SK-N-SH (cell line): ENCODE data around the gene SRCIN1.

Experiments
- CTCF ChIP-seq: fragments of 200-600 bp; sonication (generic); IDR thresholded peaks from 2 replicates; pipeline ENCODE4 v1.6.1; 2017; ENCODE audit warnings: antibody characterized with exemption, mild to moderate bottlenecking, moderate library complexity
- EP300 ChIP-seq, 2 experiments: IDR thresholded peaks; 2 replicates each; pipeline versions ENCODE4 v1.4.0 to v1.6.1; 2012; ENCODE audit warnings: borderline replicate concordance in 1 of 2, low read depth in 1 of 2, low read length in 1 of 2
- EZH2phosphoT487 ChIP-seq: fragments of 200-600 bp; sonication (generic); IDR thresholded peaks from 2 replicates; pipeline ENCODE4 v1.6.1; 2017; ENCODE audit warnings: low read depth, mixed run types, mild to moderate bottlenecking, antibody characterized with exemption, moderate library complexity, borderline replicate concordance
- GATA2 ChIP-seq: sonication (generic); formaldehyde crosslinking; IDR thresholded peaks from 2 replicates; pipeline ENCODE4 v1.5.0; 2020; ENCODE audit warnings: mild to moderate bottlenecking, missing genetic modification reagents
- JUND ChIP-seq: IDR thresholded peaks from 2 replicates; pipeline ENCODE4 v1.4.0; 2012
- MAX ChIP-seq: IDR thresholded peaks from 2 replicates; pipeline ENCODE4 v1.4.0; 2012; ENCODE audit warnings: low read depth
- POLR2AphosphoS5 ChIP-seq: IDR thresholded peaks from 2 replicates; pipeline ENCODE4 v1.6.1; 2012; ENCODE audit warnings: low read depth, low read length
- RAD21 ChIP-seq: IDR thresholded peaks from 2 replicates; pipeline ENCODE4 v1.6.1; 2012; ENCODE audit warnings: mild to moderate bottlenecking, low read length
- REST ChIP-seq: IDR thresholded peaks from 2 replicates; pipeline ENCODE4 v1.6.1; 2012; ENCODE audit warnings: mild to moderate bottlenecking, low read depth, low read length, moderate library complexity
- TAF1 ChIP-seq: IDR thresholded peaks from 2 replicates; pipeline ENCODE4 v1.6.1; 2012; ENCODE audit warnings: low read depth, mild to moderate bottlenecking, low read length, moderate library complexity, borderline replicate concordance
- TEAD4 ChIP-seq: IDR thresholded peaks from 2 replicates; pipeline ENCODE4 v1.4.0; 2012; ENCODE audit warnings: mild to moderate bottlenecking, borderline replicate concordance; ENCODE audit not compliant: insufficient read depth
- YY1 ChIP-seq: IDR thresholded peaks from 2 replicates; pipeline ENCODE4 v1.4.0; 2012; ENCODE audit warnings: low read depth, mild to moderate bottlenecking
- TF ChIP-seq, protein P1 (sequence below): fragments of 150-350 bp; IDR thresholded peaks from 2 replicates; pipeline ENCODE4 v1.6.1; 2017; ENCODE audit warnings: antibody characterized with exemption, low read length, low read depth, borderline replicate concordance

- TF ChIP-seq JUND (no peak), CTCF (no peak), YY1 (no peak), POLR2AphosphoS5 (no peak), EZH2phosphoT487 (no peak), GATA2 (CRISPR knock-in tag) (no peak), REST (no peak), TAF1 (no peak), RAD21 (no peak), TEAD4 (no peak), EP300 (IDR thresholded peaks at IDR 0.05; ENCODE audit: borderline replicate concordance in 1 of 2, low read depth in 1 of 2, low read length in 1 of 2) (no peak), MAX (no peak)
- TF ChIP-seq, protein P1, sequence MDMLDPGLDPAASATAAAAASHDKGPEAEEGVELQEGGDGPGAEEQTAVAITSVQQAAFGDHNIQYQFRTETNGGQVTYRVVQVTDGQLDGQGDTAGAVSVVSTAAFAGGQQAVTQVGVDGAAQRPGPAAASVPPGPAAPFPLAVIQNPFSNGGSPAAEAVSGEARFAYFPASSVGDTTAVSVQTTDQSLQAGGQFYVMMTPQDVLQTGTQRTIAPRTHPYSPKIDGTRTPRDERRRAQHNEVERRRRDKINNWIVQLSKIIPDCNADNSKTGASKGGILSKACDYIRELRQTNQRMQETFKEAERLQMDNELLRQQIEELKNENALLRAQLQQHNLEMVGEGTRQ: no peak
Measured at GRCh38 chr17:38592487-38592886, 13.3 kb downstream of the SRCIN1 start.
